ENCODE data around the gene CAVIN2.
A peak's percentile ranks its signal among the peaks of the same experiment; 100 is the strongest.

CAVIN2 gene

GRCh38 chr2:191838526-191838925, 8.4 kb downstream of the CAVIN2 start:
- DNase-seq: no peak

GRCh38 chr2:191836853-191837769, 9.8 kb downstream of the CAVIN2 start:
- DNase-seq: no peak

GRCh38 chr2:191836471-191836852, 10.4 kb downstream of the CAVIN2 start:
- DNase-seq: no peak

- DNase-seq: no peak
Measured at GRCh38 chr2:191835539-191836350, 11.1 kb downstream of the CAVIN2 start.

- DNase-seq: no peak
Measured at GRCh38 chr2:191835100-191835499, 11.8 kb downstream of the CAVIN2 start.

- no peak for DNase-seq
Measured at GRCh38 chr2:191833356-191833755, 13.5 kb downstream of the CAVIN2 start.

GRCh38 chr2:191832668-191833067, 14.2 kb downstream of the CAVIN2 start:
- no peak for DNase-seq

GRCh38 chr2:191831410-191831994, 15.4 kb downstream of the CAVIN2 start:
- no peak for DNase-seq

GRCh38 chr2:191824398-191824797, 22.5 kb downstream of the CAVIN2 start:
- peak; percentile 64 to 67 for DNase-seq

- DNase-seq: no peak
Measured at GRCh38 chr2:191821078-191821477, 25.8 kb downstream of the CAVIN2 start.

GRCh38 chr2:191818725-191819350, 28.1 kb downstream of the CAVIN2 start:
- DNase-seq: no peak

- DNase-seq: no peak
Measured at GRCh38 chr2:191818133-191818532, 28.8 kb downstream of the CAVIN2 start.

GRCh38 chr2:191815010-191815409, 31.9 kb downstream of the CAVIN2 start:
- no peak for DNase-seq

GRCh38 chr2:191813943-191814342, 32.9 kb downstream of the CAVIN2 start:
- no peak for DNase-seq

GRCh38 chr2:191811807-191812602, 34.9 kb downstream of the CAVIN2 start:
- peak; percentile 62 to 84 for DNase-seq

- DNase-seq: no peak
Measured at GRCh38 chr2:191806396-191806795, 40.5 kb downstream of the CAVIN2 start.

GRCh38 chr2:191804766-191805165, 42.1 kb downstream of the CAVIN2 start:
- DNase-seq: no peak

- no peak for DNase-seq
Measured at GRCh38 chr2:191803007-191803406, 43.9 kb downstream of the CAVIN2 start.

GRCh38 chr2:191802180-191802579, 44.7 kb downstream of the CAVIN2 start:
- DNase-seq: no peak

- no peak for DNase-seq
Measured at GRCh38 chr2:191800874-191801273, 46.0 kb downstream of the CAVIN2 start.

GRCh38 chr2:191799526-191799925, 47.4 kb downstream of the CAVIN2 start:
- no peak for DNase-seq

Measured in NCI-H526 (cell line).